HEK293T (cell line): ENCODE results near the gene FBXO5.

Experiments used
- ARNT ChIP-seq: fragments of 450-650 bp; IDR thresholded peaks from 2 replicates; pipeline ENCODE4 v1.6.1; 2017; ENCODE audit warnings: mild to moderate bottlenecking
- FOXM1 ChIP-seq: fragments of 450-650 bp; IDR thresholded peaks from 2 replicates; pipeline ENCODE4 v1.6.1; 2017; ENCODE audit warnings: mild to moderate bottlenecking, borderline replicate concordance
- HDGF ChIP-seq: fragments of 450-650 bp; IDR thresholded peaks from 2 replicates; pipeline ENCODE4 v1.6.1; 2017; ENCODE audit warnings: antibody characterized with exemption, borderline replicate concordance
- L3MBTL2 ChIP-seq: fragments of 450-650 bp; conservative IDR thresholded peaks from 2 replicates; pipeline ENCODE4 v1.6.1; 2016; ENCODE audit warnings: mild to moderate bottlenecking
- TF ChIP-seq, protein P1 (sequence below): fragments of 450-650 bp; IDR thresholded peaks from 2 replicates; pipeline ENCODE4 v1.6.1; 2016

DNA sequence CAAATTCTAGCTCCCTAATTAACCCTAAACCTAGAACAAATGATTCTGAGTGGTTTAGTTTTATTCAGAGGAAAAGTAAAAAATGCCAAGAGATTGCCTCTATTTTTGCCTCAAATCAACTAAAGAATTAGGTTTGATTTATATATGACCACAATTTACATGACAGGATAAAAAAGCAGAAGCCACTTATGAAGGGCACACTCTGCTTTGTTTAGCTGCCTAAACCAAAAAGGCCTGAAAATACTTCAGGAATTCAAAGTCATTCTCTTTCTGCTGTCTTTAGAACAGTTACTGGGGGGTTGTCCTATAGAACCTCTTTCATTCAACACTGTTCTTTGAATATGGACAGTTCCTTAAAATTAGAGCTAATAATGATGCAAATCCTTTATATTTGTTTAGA lies 5.3 kb downstream of the FBXO5 start:
- no peak for TF ChIP-seq L3MBTL2
- no peak for TF ChIP-seq HDGF
- TF ChIP-seq ARNT, result no peak
- no peak for TF ChIP-seq FOXM1
- TF ChIP-seq, protein P1, sequence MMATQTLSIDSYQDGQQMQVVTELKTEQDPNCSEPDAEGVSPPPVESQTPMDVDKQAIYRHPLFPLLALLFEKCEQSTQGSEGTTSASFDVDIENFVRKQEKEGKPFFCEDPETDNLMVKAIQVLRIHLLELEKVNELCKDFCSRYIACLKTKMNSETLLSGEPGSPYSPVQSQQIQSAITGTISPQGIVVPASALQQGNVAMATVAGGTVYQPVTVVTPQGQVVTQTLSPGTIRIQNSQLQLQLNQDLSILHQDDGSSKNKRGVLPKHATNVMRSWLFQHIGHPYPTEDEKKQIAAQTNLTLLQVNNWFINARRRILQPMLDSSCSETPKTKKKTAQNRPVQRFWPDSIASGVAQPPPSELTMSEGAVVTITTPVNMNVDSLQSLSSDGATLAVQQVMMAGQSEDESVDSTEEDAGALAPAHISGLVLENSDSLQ, result no peak
